Urothelium cell line (cell line): ENCODE data around the gene ENGASE.
"Not testable (repeated sequence)": the region's sequence is repeated elsewhere in the genome, so short reads cannot be mapped to it uniquely, and the experiment has no call there.

ENCODE experiments used
- DNase-seq: peaks from one replicate; pipeline ENCODE4 v3.0.0; 2011; ENCODE audit warnings: low spot score, mixed read lengths
- FAIRE-seq: peaks from 2 replicates; lab custom pipeline; 2011; peaks lifted over from hg19 to GRCh38; lab: Jason Lieb, UNC

The ENGASE gene

GRCh38 chr17:79074649-79075445 is at the start of gene ENGASE:
TSS of gene ENGASE (plus strand) at chr17:79074824. CDS start at chr17:79074945, 121 bp downstream.
- FAIRE-seq: peak; percentile 94
- DNase-seq: peak; percentile 100

- FAIRE-seq (no peak), DNase-seq (no peak)
These were observed 49.5 kb upstream of the ENGASE start for GRCh38 chr17:79024901-79025737.

- FAIRE-seq: peak; percentile 72
- DNase-seq: peak; percentile 86
These were observed 48.0 kb upstream of the ENGASE start for GRCh38 chr17:79026376-79027273.

- FAIRE-seq (peak; percentile 42), DNase-seq (peak; percentile 55)
These were observed 47.2 kb upstream of the ENGASE start for GRCh38 chr17:79027274-79027924.

- DNase-seq (peak; percentile 60), FAIRE-seq (peak; percentile 73)
These were observed 46.6 kb upstream of the ENGASE start for GRCh38 chr17:79027925-79028491.

GRCh38 chr17:79028496-79029326 is 45.9 kb upstream of the ENGASE start:
- FAIRE-seq: no peak

GRCh38 chr17:79029327-79030009 is 45.2 kb upstream of the ENGASE start:
- FAIRE-seq: no peak
- DNase-seq: no peak

More at GRCh38 chr17:79028496-79029326, 45.9 kb upstream of the ENGASE start:
- no peak for DNase-seq

- FAIRE-seq: not testable (repeated sequence)
These were observed 44.0 kb upstream of the ENGASE start for GRCh38 chr17:79030636-79031035.

GRCh38 chr17:79031996-79032875 is 42.4 kb upstream of the ENGASE start:
- DNase-seq (no peak), FAIRE-seq (no peak)

More at GRCh38 chr17:79030636-79031035, 44.0 kb upstream of the ENGASE start:
- DNase-seq: not testable (repeated sequence)

- FAIRE-seq (peak; percentile 71), DNase-seq (no peak)
These were observed 41.5 kb upstream of the ENGASE start for GRCh38 chr17:79033046-79033616.

- FAIRE-seq: no peak
- no peak for DNase-seq
These were observed 40.7 kb upstream of the ENGASE start for GRCh38 chr17:79033741-79034501.

GRCh38 chr17:79034931-79035485 is 39.6 kb upstream of the ENGASE start:
- no peak for FAIRE-seq
- no peak for DNase-seq

- DNase-seq: no peak
- no peak for FAIRE-seq
These were observed 38.9 kb upstream of the ENGASE start for GRCh38 chr17:79035686-79036085.

- DNase-seq (no peak), FAIRE-seq (no peak)
These were observed 38.4 kb upstream of the ENGASE start for GRCh38 chr17:79036181-79036580.

- DNase-seq (peak; percentile 63), FAIRE-seq (no peak)
These were observed 38.0 kb upstream of the ENGASE start for GRCh38 chr17:79036596-79036995.

- DNase-seq (peak; percentile 14), FAIRE-seq (peak; percentile 46)
These were observed 36.0 kb upstream of the ENGASE start for GRCh38 chr17:79038545-79039135.
